Keratinocyte (primary cell): ENCODE results near the gene A1BG. TPM values are rescaled to one million over a fixed set of nuclear protein-coding genes. Genes with fewer than 3 reads are reported as not detected.
A peak's percentile ranks its signal among the peaks of the same experiment; 100 is the strongest.
"Not testable (repeated sequence)": the region's sequence is repeated elsewhere in the genome, so short reads cannot be mapped to it uniquely, and the experiment has no call there.

Experiments
- DNase-seq: peaks from one replicate; pipeline ENCODE4 v3.0.0-alpha.2; 2011; ENCODE audit warnings: low read depth, missing footprints, low spot score
- FAIRE-seq: peaks from 2 replicates; lab custom pipeline; 2011; peaks lifted over from hg19 to GRCh38; lab: Jason Lieb, UNC
- H2AFZ ChIP-seq: 2 replicates; pipeline ENCODE4 v1.6.0; 2012; ENCODE audit warnings: low read length, control low read depth, inconsistent platforms; ENCODE audit not compliant: control insufficient read depth
- H3K27ac ChIP-seq: 2 replicates; pipeline ENCODE4 v1.5.1; 2011; ENCODE audit warnings: low read length; ENCODE audit not compliant: control insufficient read depth, insufficient read depth
- H3K27me3 ChIP-seq: 3 replicates; pipeline ENCODE4 v1.6.0; 2011; ENCODE audit warnings: low read length; ENCODE audit not compliant: control insufficient read depth, insufficient read depth; ENCODE audit errors: extremely low read depth
- H3K36me3 ChIP-seq, 2 experiments: 2 replicates in 1 of 2; 3 replicates in 1 of 2; pipeline ENCODE4 v1.5.1; 2011; ENCODE audit warnings: low read length in 2 of 2, mild to moderate bottlenecking in 1 of 2; ENCODE audit not compliant: control insufficient read depth in 2 of 2, insufficient read depth in 2 of 2; ENCODE audit errors: extremely low read depth in 1 of 2
- H3K4me1 ChIP-seq: 3 replicates; pipeline ENCODE4 v1.5.1; 2011; ENCODE audit warnings: low read length; ENCODE audit not compliant: control insufficient read depth, insufficient read depth; ENCODE audit errors: extremely low read depth
- H3K4me2 ChIP-seq: 3 replicates; pipeline ENCODE4 v1.6.0; 2011; ENCODE audit warnings: low read depth, low read length; ENCODE audit not compliant: control insufficient read depth, insufficient read depth; ENCODE audit errors: extremely low read depth
- H3K4me3 ChIP-seq, 3 experiments: fragments of 200-600 bp in 1 of 3; sonication (generic) in 1 of 3; 2 replicates in 2 of 3; 3 replicates in 1 of 3; pipeline ENCODE4 v1.5.1; 2011 to 2016; ENCODE audit warnings: low read length in 3 of 3, mild to moderate bottlenecking in 3 of 3, control low read depth in 2 of 3, inconsistent platforms in 1 of 3, low read depth in 1 of 3, mixed read lengths in 1 of 3, mixed run types in 1 of 3, moderate library complexity in 1 of 3; ENCODE audit not compliant: control insufficient read depth in 2 of 3, insufficient read depth in 2 of 3; ENCODE audit errors: extremely low read depth in 1 of 3
- H3K79me2 ChIP-seq: 2 replicates; pipeline ENCODE4 v1.6.0; 2012; ENCODE audit warnings: low read length; ENCODE audit not compliant: control insufficient read depth, insufficient read depth
- H3K9ac ChIP-seq: 3 replicates; pipeline ENCODE4 v1.6.0; 2011; ENCODE audit warnings: low read length; ENCODE audit not compliant: control insufficient read depth, insufficient read depth; ENCODE audit errors: extremely low read depth
- H3K9me1 ChIP-seq: 3 replicates; pipeline ENCODE4 v1.6.0; 2011; ENCODE audit warnings: low read length; ENCODE audit not compliant: control insufficient read depth, insufficient read depth; ENCODE audit errors: extremely low read depth
- H3K9me3 ChIP-seq: 2 replicates; pipeline ENCODE4 v1.5.1; 2012; ENCODE audit warnings: low read depth, low read length; ENCODE audit not compliant: control insufficient read depth
- H4K20me1 ChIP-seq: 3 replicates; pipeline ENCODE4 v1.6.0; 2011; ENCODE audit warnings: low read length; ENCODE audit not compliant: control insufficient read depth, insufficient read depth; ENCODE audit errors: extremely low read depth
- CTCF ChIP-seq, 3 experiments: IDR thresholded peaks in 1 of 3; conservative IDR thresholded peaks in 1 of 3; optimal IDR thresholded peaks in 1 of 3; 2 replicates in 2 of 3; 3 replicates in 1 of 3; pipeline versions ENCODE3 to v1.5.1; 2011; ENCODE audit warnings: low read length in 3 of 3, mild to moderate bottlenecking in 3 of 3, moderate library complexity in 2 of 3, control low read depth in 1 of 3, inconsistent platforms in 1 of 3; ENCODE audit not compliant: insufficient read depth in 2 of 3; ENCODE audit errors: extremely low read depth in 1 of 3
- EZH2 ChIP-seq: IDR thresholded peaks from one replicate; pipeline ENCODE4 v1.6.1; 2012; ENCODE audit warnings: inconsistent platforms, mild to moderate bottlenecking, low read length, moderate library complexity
- dilution Hi-C: fragments of 300-500 bp; cut with MboI; formaldehyde crosslinking; loops from one replicate; pipeline ENCODE4 v1.7.0; 2020; ENCODE audit warnings: low sequenced_read_pairs; ENCODE audit not compliant: extremely low pct_ligation_motif_present
- polyA plus RNA-seq, 5 experiments: library from polyadenylated mRNA; depleted of rRNA in 3 of 5; stranded (reverse) in 3 of 5; stranded (forward) in 1 of 5; unstranded in 1 of 5; fragments of >200 nt; gene quantifications; 1 replicate in 1 of 5; 2 replicates in 3 of 5; 3 replicates in 1 of 5; pipeline versions ENCODE4 v1.2.1 to v1.2.3, GENCODE V29; 2011 to 2012; ENCODE audit warnings: missing spikeins in 2 of 5, low read depth in 1 of 5, low replicate concordance in 1 of 5

A1BG gene
- polyA plus RNA-seq, 1 donor (not counting 4 experiments of a cell fraction or from before 2014, with no cell fraction given), result 1.4 TPM

DNA sequence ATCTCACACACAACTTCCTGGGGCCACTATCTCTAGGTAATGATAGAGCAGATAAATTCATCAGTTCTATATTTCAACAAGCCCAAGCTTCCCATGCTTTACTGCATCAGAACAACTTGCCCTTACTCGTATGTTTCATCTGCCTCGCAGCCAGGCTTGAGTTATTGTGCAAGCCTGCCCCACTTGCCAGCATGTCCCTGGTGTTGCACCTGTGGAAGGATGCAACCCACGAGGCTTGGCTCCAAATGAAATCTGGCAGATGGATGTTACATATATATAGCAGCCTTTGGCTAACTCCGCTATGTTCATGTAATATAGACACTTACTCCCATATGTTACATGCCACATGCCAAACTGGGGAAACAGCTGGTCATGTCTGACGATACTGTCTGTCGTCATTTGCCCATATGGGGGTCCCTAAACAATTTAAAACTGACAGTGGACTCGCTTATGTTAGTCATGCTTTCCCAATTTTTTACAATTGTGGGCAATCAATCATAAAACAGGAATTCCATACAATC is 41.9 kb downstream of the A1BG start:
- FAIRE-seq, result no peak
- peaks cover 26 to 38% of the 10 kb centered on the region in 2 experiments for H3K36me3 ChIP-seq
- H3K4me1 ChIP-seq, result peaks cover 1% of the 10 kb centered on the region
- H4K20me1 ChIP-seq, result peaks cover 4% of the 10 kb centered on the region
- no peak overlapping the region for H2AFZ ChIP-seq
- no peaks in the 10 kb centered on the region for H3K27me3 ChIP-seq
- H3K9me1 ChIP-seq, result no peaks in the 10 kb centered on the region
- H3K4me3 ChIP-seq, result no peak overlapping the region
- H3K9ac ChIP-seq, result no peak overlapping the region
- dilution Hi-C loops, result no loop called here
- H3K27ac ChIP-seq, result no peak overlapping the region
- H3K79me2 ChIP-seq, result peaks cover 21% of the 10 kb centered on the region
- no peaks in the 10 kb centered on the region for H3K9me3 ChIP-seq
- TF ChIP-seq CTCF (optimal IDR thresholded peaks at IDR 0.05 in 1 of 3, IDR thresholded peaks at IDR 0.05 in 1 of 3, conservative IDR thresholded peaks at IDR 0.05 in 1 of 3; ENCODE audit: extremely low read depth in 1 of 3, insufficient read depth in 2 of 3, low read length in 3 of 3) (no peak), EZH2 (no peak)
- no peak for DNase-seq
- no peak overlapping the region for H3K4me2 ChIP-seq

- not testable (repeated sequence) for H4K20me1 ChIP-seq, H3K9me3 ChIP-seq, H3K9me1 ChIP-seq
Measured at GRCh38 chr19:58310685-58311084, 42.6 kb downstream of the A1BG start.

More at GRCh38 chr19:58310685-58311084, 42.6 kb downstream of the A1BG start:
- dilution Hi-C loops, H3K27me3 ChIP-seq, H2AFZ ChIP-seq, DNase-seq, H3K9ac ChIP-seq, FAIRE-seq, H3K4me1 ChIP-seq, H3K4me2 ChIP-seq, H3K4me3 ChIP-seq, H3K27ac ChIP-seq: not testable (repeated sequence)
- TF ChIP-seq CTCF (optimal IDR thresholded peaks at IDR 0.05 in 1 of 3, IDR thresholded peaks at IDR 0.05 in 1 of 3, conservative IDR thresholded peaks at IDR 0.05 in 1 of 3; ENCODE audit: extremely low read depth in 1 of 3, insufficient read depth in 2 of 3, low read length in 3 of 3), result peak in 1 of 3 experiments; percentile 15
- peaks cover 28% of the 10 kb centered on the region for H3K79me2 ChIP-seq
- H3K36me3 ChIP-seq, result peaks cover 23 to 36% of the 10 kb centered on the region in 2 experiments
